NCI-H2171 (cell line): ENCODE results near the gene NELFB.
A peak's percentile ranks its signal among the peaks of the same experiment; 100 is the strongest.

Experiments
- DNase-seq: peaks from one replicate; lab custom pipeline; 2025; lab: John Stamatoyannopoulos, UW

The NELFB gene

DNA sequence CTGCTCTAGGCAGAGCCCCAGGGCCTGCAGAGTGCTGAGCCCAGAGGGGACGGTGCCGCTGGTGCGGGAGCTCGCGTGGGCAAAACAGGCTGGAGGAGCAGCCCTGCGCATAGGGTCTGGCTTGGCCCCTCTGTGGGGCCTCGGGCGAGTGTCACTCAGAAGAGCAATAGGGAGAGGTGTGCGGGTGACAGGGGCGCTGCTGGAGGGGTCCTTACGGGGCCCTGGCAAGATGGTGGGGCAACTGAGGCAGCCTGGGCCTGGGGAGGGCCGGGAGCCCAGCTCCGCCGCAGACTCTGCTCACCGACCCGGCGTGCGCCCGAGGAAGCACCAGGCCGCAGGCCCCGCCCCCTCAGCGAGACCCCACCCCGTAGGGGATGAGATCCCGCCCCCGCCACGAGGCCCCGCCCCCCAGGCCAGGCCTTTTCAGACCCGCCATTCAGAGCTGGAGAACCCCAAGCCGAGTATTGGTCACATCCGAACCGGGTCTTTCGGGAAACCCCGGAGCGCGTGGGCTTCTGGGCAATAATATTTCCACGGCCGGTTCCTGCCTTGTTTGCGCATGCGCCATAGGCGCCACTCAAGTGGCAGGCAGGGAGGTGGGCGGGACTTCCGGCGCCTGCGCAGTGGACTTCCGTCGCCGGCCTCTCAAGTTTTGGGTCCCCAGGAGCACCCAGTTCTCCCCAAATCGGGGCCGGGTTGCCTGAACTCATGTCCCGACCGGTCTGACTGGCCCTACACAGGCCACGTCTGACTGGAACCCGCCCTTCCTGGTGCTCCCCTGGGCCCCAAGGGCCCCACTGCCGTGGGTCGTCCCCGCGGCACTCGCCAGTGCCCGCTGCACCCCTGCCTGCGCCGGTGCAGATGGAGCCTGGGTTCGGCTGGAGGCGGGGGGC is 31.8 kb upstream of the NELFB start:
- peak; percentile 99 for DNase-seq

DNA sequence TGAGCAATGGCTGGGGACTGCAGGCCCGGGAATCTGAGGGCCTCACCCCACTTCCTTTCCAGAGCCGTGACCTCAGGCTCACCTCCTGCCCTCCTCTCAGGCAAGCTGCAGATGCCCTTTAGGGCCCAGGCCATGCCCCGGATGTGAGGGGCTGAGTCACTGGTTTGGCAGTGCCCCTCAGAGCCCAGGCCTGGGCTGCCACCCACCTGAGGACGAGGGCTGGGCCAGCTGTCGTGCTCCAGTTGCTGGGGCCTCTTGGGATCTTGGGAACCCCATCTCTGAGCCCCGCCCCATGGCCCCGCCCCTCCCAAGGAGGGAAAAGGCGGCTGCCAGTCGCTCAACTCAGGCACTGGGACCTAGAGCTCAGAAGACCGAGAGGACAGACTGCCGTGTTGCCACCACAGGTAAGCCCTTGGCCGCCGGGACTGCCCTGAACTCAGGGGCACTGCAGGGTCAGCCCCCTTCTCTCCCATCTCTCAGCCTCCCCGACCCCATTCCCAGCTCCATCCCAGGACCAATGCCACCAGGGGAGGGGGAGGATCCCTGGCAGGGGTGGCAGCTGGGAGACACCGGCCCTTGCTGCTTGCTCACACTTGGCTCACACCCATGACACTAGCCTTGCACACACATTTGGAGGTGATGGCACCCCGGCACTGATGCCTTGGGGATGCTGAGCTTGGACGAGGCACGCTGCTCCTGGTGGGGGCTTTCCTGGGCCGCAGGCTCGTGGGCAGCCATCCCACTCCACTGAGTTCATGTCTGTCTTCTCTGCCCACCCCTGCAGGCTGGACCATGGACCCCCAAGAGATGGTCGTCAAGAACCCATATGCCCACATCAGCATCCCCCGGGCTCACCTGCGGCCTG is 30.1 kb upstream of the NELFB start, which contains the start of gene CYSRT1:
Gene CYSRT1, plus strand, starts transcription at position 345 of the 865 bp plus-strand sequence. Its CDS starts 448 bp downstream, at position 793.
- peak; percentile 36 for DNase-seq

DNA sequence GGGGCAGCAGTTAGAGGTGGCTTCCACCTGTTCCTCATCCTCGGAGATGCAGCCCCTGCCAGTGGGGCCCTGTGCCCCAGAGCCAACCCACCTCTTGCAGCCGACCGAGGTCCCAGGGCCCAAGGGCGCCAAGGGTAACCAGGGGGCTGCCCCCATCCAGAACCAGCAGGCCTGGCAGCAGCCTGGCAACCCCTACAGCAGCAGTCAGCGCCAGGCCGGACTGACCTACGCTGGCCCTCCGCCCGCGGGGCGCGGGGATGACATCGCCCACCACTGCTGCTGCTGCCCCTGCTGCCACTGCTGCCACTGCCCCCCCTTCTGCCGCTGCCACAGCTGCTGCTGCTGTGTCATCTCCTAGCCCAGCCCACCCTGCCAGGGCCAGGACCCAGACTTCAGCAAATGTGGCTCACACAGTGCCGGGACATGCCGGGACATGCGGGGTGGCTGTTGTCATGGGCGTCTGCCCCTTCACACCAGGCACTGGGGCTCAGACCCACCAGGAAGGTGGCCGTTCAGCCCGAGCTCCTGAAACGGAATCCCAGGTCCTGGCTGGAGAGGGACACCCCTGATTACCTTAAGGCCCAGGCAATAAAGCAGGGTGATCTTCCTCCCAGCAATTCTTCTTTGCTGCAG is 29.3 kb upstream of the NELFB start:
- DNase-seq: no peak

DNA sequence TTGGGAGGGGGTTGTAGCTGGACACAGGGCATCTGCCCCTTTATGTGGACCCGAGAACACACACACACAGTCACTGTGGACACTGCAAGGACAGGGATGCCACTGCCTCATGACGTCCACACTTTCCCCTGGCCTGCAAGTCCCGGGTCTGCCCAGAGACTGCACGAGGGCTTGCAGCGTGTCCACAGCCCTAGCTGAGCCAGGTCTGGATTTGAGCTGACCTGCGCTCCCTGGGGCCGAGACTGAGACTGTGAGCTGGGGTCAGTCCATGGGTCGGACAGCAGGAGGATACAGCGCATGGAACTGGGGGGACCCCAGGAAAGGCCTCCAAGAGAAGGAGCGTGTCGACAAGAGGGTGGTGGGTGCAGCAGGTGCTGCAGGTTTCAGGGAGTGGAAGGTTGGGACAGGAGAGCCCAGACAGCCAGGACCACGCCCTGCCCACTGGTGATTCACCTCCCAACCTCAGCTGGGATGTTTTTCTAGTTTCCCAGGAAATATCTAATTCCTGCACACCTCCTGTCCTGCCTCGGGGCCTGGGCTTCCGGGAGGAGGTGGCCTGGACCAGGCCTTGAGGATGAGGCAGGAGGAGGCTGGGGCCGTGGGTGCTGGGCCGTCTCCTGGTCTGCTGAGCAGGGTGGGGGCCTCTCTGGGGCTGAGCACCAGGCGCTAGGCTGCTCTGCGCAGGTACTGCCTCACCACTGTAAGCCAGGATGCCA is 28.6 kb upstream of the NELFB start:
- DNase-seq: no peak

DNA sequence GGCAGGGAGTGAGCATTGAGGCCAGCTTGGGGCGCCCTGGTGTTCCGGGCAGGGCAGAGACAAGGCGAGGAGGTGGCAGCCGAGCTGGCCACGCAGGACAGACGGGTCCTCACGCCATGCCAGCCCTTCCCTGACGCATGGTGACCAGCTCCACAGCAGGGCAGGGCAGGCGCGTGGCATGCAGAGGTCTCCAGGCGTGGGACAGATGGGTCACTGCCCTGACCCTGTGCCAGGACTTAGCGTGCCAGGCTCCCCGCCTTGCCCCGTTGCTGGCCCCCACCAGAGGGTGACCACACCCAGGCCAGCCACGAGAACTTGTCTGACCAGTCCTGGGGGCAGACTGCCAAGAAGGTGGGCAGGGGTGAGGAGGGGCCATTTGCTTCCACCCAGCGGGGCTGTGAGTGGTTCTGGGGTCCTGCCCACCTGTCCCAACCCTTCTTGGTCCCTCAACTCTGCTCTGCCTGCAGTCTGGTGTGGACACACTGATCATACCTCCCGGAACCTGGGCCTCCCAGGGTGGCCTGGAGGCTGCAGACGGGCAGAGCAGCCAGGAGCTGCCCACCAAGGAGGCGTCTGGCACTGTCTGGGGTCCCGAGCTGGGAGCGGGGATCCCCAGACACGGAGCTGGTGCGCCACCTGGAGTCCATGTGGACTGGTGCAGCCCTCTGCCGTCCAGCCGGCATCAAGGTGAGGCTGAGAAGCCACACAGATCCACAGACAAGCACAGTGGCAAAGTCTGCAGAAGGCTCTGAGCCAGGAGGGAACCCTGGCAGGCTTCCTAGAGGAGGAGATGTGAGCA is 27.9 kb upstream of the NELFB start, which contains the start of gene RNF224:
Gene RNF224, plus strand, starts transcription at position 449 of the 799 bp plus-strand sequence. CDS start 834 bp downstream, outside the sequence.
- DNase-seq: peak; percentile 89

DNA sequence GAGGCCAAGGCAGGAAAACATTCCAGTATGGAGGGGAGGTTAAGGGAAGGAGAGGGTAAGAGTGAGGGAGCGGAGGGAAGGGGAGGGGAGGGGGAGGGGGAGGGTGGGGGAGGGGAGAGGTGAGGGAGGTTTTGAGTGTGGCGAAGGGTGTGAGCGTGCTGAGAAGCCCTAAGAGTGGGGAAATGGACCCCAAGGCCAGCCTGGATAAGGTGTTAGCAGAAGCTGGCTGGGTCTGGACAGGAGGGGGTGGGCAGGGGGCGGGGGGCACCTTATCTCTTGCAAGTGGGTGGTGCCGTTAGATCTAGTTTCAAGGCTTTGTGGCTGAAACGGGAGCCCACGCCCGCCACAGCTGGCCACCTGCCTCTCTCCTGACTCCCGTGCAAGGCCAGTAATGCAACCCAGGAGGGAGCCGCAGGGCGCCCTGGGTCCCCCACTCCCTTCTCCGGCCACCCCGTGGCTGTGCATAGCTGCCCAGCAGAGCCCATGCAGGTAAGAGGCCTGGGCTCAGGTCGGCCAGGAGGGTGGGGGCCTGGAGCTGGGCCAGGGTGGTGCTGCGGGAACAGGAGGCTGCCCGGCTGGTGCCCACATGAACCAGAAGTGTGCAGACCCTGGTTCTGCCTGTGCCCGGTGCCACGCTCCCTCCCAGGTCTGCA is 27.1 kb upstream of the NELFB start:
- DNase-seq: no peak

DNA sequence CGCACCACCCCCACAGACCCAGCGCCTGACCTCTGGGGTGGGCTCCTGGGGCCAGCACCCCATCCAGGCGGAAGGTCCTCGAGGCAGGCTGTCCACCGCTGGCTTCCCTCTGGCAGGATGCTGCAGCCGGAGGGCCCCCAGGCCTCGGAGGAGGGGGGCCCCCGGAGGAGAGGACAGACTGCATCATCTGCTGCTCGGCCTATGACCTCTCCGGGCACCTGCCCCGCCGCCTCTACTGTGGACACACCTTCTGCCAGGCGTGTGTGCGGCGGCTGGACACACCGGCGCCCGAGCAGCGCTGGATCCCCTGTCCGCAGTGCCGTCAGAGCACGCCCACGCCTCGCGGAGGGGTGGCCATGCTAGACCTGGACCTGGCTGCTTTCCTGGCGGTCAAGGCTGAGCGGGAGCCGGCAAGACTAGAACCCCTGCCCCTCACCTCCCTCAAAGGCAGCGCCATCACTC is 26.6 kb upstream of the NELFB start:
- no peak for DNase-seq

DNA sequence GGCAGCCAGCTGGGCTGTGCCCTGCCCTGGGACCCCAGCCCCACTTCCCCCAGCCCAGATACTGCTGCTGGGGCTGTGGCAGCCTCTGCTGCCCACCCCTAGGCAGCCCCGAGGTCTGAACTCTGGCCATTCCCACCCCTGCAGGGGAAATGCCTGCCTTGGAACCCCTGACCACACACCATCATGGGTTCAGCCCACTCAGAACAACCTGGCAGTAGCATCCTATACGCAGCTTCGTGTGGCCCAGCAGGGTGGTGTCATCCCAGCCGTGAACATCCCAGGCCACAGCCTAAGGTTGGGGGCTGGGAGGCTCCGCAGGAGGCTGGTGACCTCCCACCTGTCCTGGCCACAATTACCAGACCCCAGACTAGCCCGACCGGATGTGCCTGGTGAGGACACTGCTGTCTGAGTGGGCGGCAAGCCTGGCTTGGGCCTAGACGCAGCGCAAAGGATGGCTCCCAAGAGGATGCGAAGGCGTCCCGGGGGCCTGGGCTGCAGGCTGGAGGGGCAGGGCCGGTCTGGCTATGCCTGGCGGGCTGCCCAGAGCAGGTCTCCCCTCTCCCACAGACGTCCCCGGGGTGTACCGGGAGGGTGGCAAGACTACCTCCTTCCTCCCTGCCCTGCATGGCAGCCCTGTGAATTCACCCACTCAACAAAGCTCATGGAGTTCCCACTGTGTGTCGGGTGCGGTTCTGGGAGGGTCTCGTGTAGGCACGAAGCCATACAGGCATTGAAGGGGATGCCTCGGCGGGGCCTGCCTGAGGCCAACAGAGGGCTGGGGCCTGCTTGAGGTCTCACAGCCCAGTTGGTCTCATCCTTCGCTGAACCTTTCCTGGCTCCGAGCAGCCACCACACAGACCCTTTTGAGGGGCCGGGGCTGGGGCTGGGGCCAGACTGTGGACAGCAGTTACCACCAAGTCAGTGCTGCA is 25.9 kb upstream of the NELFB start:
- DNase-seq: no peak

DNA sequence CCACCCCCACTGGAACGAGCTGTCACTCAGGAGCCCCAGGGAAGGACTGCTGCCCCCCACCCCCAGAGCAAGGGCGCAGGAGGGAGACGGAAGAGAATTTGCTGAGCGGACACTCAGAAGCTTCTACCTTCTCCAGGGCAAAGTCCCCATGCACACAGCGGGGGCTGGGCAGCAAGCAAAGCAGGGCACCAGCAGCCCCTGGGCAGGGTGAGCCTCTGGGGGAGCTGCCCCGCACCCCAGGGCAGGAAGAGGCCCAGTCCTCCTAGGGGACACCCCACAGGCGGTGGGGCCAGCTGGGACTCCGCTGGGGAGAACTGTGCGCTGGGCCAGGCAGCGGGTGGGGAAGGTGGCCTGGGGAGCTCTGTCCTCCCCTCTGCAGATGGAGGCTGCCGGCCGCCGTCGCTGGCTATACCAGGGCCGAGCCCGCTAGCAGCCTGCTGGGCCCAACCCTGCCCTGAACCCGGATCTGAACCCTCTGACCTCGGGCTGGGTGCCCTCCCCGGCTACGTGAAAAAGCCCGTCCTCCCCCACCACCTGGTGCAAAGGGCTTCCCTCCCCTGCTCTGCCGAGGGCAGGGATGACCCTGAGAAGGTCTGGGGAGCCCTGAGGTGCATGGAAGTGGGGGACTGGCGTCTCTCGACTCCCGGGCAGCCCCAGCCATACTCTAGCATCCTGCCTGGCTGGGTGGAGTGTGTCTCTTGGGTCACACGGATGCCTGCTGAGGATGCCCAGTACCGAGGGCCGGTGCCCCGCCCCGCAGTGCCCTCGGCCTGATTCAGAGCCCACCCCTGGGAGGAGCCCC is 25.0 kb upstream of the NELFB start:
- no peak for DNase-seq

DNA sequence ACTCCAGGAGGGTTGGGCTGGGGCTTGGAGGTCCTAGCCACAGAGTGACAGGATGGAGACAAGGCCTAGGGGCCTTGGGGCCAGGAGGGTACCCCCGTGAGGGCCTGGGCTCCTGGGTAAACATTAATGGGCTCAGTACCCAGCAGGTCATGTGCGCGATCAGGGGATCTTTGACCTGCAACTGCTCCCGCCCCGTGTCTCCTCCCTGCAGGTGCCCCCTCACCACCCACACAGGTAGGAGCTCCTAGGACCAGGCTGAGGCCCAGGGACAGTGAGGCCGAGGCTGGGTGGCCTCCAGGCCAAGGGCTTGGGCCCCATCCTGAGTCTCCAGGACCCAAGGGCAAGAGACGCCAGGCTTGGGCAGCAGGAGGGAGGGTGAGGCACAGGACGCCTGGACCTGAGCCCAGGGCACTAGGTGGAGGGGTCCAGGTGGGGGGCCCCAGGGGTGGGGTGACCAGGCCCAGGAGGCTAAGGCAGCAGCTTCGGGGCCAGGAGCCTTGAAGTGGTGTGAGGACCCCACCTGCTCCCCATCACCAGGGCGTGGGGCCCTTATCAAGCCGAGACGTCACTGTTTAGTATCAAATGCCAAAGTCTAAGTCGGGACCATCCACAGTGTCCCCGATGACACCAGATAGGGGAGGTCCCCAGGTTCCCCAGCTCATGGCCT is 24.3 kb upstream of the NELFB start, which contains the start of gene SLC34A3:
Gene SLC34A3, plus strand, starts transcription at position 197 of the 667 bp plus-strand sequence. CDS start 802 bp downstream, outside the sequence.
- DNase-seq: no peak

DNA sequence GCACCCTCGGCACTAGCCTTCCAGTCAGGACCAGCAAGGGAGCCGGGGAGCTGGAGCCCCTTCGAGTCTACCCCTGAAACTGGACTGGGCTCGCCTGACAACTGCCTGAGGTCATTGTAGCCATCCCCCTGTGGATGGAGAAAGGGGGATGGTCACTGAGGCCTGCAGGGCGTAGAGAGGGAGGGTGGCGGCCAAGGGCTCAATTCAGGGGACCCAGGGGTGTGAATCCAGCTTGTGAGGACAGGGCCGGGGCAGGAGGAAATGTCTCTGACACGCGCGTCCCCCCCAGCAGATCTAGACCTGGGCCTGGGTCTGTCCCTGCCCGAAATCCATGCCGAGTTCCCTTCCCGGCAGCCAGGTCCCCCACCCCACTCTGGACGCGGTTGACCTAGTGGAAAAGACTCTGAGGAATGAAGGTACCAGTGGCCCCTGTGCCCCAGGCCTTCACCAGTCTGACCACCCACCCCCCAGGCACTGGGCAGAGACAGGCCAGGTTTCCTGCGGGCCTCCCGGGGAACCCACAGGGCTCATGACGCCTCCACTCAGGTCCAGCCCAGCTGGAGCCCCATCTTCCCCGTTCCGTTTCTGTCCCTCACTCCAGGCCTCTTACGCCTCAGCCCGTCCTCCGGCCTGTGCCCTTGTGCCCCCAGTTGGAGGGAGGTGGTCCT is 23.6 kb upstream of the NELFB start:
- no peak for DNase-seq

DNA sequence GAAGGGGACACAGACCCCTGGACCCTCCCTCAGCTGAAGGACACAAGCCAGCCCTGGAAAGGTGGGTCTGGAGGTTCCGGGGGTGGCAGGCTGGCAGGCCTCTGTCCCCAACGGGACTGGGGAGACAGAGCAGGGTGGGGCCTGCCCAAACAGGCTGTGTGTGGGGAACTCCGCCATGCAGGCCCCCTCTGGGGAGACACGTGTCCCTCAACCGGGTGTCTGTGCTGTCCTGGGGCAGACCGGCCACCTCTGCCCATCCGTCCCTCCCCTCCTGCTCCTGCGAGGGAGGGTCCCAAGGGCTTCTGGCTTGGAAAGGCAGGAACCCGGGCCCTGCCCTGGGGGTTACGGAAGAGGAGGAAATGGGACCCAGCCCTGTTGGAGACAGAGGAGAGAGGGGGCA is 23.0 kb upstream of the NELFB start:
- DNase-seq: no peak

DNA sequence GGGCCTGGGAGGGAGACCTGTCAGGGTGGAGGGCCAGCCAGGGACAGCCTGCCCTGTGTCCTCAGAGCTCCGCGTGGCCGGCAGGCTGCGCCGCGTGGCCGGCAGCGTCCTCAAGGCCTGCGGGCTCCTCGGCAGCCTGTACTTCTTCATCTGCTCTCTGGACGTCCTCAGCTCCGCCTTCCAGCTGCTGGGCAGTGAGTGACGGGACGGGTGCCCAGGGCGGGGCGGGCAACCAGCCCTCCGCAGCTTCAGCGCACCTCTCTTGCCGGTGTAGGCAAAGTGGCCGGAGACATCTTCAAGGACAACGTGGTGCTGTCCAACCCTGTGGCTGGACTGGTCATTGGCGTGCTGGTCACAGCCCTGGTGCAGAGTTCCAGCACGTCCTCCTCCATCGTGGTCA is 22.6 kb upstream of the NELFB start:
- no peak for DNase-seq

DNA sequence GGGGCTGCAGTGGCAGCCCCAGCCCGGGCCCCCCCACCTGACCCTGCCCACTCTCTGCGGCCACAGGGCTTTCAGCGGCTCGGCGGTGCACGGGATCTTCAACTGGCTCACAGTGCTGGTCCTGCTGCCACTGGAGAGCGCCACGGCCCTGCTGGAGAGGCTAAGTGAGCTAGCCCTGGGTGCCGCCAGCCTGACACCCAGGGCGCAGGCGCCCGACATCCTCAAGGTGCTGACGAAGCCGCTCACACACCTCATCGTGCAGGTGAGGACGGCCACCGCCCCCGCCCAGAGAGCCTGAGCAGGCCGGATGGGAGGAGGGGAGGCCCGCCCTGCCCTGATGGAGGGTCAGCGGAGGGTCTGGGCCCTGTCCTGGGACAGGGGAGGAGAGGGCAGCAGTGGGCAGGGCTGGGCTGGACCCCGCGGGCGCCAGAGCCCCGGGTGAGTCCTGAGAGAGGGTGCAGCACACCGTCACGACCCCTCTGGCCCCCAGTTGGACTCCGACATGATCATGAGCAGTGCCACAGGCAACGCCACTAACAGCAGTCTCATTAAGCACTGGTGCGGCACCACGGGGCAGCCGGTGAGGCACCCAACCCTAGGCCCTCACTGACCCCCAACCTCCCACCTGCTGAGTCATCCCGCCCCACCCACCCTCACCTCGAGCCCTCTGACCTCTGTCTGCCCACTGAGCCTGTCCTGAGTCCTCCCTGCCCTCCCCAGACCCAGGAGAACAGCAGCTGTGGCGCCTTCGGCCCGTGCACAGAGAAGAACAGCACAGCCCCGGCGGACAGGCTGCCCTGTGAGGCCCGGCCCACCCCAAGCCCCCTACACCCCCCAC is 21.8 kb upstream of the NELFB start:
- DNase-seq: no peak

DNA sequence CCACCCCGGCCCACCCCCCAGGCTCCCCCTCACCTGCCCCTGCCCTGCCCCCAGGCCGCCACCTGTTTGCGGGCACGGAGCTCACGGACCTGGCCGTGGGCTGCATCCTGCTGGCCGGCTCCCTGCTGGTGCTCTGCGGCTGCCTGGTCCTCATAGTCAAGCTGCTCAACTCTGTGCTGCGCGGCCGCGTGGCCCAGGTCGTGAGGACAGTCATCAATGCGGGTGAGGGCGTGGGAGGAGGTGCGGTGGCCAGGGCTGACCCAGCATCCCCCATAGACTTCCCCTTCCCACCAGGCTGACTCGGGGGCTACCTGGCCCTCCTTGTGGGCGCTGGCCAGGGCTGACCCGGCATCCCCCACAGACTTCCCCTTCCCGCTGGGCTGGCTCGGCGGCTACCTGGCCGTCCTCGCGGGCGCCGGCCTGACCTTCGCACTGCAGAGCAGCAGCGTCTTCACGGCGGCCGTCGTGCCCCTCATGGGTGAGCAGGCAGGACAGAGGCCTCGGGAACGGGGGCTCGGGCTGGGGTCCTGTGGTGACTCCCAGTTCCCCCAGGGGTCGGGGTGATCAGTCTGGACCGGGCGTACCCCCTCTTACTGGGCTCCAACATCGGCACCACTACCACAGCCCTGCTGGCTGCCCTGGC is 21.0 kb upstream of the NELFB start:
- DNase-seq: no peak
